ENCODE results near the gene ZNF592. TPM values are rescaled to one million over a fixed set of nuclear protein-coding genes. Genes with fewer than 3 reads are reported as not detected.
A peak's percentile ranks its signal among the peaks of the same experiment; 100 is the strongest.

Gene ZNF592
- total and polyA plus RNA-seq, 9 of the 15 experiments (the other 6 are each of a cell fraction or from before 2014, with no cell fraction given), result 0.88 to 23.8 (median 7.4) TPM

DNA sequence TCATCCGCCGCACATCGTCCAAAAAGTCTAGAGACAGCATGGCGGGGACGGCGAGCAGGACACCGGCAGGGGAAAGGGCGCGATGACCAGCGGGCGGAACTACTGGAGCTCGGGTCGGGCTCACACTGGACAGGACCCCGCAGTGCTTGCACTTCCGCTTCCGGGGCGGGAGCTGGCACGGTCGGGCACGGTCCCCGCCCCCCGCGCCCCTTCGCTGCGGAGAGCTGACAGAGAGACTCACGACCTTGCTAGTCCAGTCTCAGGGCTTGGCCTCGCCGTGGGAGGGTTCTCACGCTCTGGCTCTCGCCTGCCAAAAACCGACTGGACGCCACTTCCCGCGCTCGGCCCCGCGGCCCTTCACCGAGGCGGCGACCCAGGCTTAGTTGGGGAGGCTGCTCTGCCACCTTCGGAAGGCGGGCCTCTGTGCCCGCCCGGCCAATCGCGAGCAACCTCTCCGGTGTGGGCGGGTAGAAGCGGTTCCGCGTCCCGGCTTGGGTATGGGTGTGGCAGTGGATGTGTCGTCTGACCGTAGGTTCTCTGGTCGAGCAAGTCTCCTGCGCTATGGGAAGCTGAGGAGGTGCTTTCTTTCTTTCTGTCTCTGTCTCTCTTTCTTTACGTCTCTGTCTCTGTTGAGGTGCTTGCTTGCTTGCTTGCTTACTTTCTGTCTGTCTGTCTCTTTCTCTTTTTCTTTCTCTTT is 32.2 kb upstream of the ZNF592 start, which contains the start of gene SEC11A (continued):
- TF ChIP-seq SPI1 (IDR thresholded peaks at IDR 0.05; ENCODE audit: borderline replicate concordance, low read depth, low read length) (peak; percentile 74), PPARD (CRISPR knock-in tag; IDR thresholded peaks at IDR 0.05) (no peak), RBM34 (IDR thresholded peaks at IDR 0.05; ENCODE audit: borderline replicate concordance, insufficient read depth, low read length) (no peak), DDX20 (tag; IDR thresholded peaks at IDR 0.05; ENCODE audit: low read depth) (no peak), ZBTB17 (CRISPR knock-in tag; IDR thresholded peaks at IDR 0.05) (peak; percentile 64; the same call in 1 of the 2 replicates), TFAM (CRISPR knock-in tag; conservative IDR thresholded peaks at IDR 0.05) (no peak), TARDBP (IDR thresholded peaks at IDR 0.05) (no peak), ERF (CRISPR knock-in tag; IDR thresholded peaks at IDR 0.05) (peak; percentile 86; the same call in 1 of the 2 replicates), TAF7 (tag; IDR thresholded peaks at IDR 0.05) (peak; percentile 61), ARNT (IDR thresholded peaks at IDR 0.05) (peak in 1 of 2 experiments; percentile 60; a peak in 2 of 4 replicates), SMARCA5 (IDR thresholded peaks at IDR 0.05) (peak; percentile 66; the same call in 1 of the 2 replicates), NEUROD1 (IDR thresholded peaks at IDR 0.05; ENCODE audit: borderline replicate concordance, low read depth, low read length, partially characterized antibody) (no peak)
- TF ChIP-seq, protein P1, sequence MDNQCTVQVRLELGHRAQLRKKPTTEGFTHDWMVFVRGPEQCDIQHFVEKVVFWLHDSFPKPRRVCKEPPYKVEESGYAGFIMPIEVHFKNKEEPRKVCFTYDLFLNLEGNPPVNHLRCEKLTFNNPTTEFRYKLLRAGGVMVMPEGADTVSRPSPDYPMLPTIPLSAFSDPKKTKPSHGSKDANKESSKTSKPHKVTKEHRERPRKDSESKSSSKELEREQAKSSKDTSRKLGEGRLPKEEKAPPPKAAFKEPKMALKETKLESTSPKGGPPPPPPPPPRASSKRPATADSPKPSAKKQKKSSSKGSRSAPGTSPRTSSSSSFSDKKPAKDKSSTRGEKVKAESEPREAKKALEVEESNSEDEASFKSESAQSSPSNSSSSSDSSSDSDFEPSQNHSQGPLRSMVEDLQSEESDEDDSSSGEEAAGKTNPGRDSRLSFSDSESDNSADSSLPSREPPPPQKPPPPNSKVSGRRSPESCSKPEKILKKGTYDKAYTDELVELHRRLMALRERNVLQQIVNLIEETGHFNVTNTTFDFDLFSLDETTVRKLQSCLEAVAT (IDR thresholded peaks at IDR 0.05), result peak; percentile 74 to 84; a peak in 3 of 4 replicates
- TF ChIP-seq, protein P2, sequence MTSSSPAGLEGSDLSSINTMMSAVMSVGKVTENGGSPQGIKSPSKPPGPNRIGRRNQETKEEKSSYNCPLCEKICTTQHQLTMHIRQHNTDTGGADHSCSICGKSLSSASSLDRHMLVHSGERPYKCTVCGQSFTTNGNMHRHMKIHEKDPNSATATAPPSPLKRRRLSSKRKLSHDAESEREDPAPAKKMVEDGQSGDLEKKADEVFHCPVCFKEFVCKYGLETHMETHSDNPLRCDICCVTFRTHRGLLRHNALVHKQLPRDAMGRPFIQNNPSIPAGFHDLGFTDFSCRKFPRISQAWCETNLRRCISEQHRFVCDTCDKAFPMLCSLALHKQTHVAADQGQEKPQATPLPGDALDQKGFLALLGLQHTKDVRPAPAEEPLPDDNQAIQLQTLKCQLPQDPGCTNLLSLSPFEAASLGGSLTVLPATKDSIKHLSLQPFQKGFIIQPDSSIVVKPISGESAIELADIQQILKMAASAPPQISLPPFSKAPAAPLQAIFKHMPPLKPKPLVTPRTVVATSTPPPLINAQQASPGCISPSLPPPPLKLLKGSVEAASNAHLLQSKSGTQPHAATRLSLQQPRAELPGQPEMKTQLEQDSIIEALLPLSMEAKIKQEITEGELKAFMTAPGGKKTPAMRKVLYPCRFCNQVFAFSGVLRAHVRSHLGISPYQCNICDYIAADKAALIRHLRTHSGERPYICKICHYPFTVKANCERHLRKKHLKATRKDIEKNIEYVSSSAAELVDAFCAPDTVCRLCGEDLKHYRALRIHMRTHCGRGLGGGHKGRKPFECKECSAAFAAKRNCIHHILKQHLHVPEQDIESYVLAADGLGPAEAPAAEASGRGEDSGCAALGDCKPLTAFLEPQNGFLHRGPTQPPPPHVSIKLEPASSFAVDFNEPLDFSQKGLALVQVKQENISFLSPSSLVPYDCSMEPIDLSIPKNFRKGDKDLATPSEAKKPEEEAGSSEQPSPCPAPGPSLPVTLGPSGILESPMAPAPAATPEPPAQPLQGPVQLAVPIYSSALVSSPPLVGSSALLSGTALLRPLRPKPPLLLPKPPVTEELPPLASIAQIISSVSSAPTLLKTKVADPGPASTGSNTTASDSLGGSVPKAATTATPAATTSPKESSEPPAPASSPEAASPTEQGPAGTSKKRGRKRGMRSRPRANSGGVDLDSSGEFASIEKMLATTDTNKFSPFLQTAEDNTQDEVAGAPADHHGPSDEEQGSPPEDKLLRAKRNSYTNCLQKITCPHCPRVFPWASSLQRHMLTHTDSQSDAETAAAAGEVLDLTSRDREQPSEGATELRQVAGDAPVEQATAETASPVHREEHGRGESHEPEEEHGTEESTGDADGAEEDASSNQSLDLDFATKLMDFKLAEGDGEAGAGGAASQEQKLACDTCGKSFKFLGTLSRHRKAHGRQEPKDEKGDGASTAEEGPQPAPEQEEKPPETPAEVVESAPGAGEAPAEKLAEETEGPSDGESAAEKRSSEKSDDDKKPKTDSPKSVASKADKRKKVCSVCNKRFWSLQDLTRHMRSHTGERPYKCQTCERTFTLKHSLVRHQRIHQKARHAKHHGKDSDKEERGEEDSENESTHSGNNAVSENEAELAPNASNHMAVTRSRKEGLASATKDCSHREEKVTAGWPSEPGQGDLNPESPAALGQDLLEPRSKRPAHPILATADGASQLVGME (CRISPR knock-in tag; IDR thresholded peaks at IDR 0.05), result no peak; the same call in 1 of the 2 replicates
- TF ChIP-seq, protein P3, sequence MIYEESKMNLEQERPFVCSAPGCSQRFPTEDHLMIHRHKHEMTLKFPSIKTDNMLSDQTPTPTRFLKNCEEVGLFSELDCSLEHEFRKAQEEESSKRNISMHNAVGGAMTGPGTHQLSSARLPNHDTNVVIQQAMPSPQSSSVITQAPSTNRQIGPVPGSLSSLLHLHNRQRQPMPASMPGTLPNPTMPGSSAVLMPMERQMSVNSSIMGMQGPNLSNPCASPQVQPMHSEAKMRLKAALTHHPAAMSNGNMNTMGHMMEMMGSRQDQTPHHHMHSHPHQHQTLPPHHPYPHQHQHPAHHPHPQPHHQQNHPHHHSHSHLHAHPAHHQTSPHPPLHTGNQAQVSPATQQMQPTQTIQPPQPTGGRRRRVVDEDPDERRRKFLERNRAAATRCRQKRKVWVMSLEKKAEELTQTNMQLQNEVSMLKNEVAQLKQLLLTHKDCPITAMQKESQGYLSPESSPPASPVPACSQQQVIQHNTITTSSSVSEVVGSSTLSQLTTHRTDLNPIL (CRISPR knock-in tag; IDR thresholded peaks at IDR 0.05), result no peak
- TF ChIP-seq, protein P4, sequence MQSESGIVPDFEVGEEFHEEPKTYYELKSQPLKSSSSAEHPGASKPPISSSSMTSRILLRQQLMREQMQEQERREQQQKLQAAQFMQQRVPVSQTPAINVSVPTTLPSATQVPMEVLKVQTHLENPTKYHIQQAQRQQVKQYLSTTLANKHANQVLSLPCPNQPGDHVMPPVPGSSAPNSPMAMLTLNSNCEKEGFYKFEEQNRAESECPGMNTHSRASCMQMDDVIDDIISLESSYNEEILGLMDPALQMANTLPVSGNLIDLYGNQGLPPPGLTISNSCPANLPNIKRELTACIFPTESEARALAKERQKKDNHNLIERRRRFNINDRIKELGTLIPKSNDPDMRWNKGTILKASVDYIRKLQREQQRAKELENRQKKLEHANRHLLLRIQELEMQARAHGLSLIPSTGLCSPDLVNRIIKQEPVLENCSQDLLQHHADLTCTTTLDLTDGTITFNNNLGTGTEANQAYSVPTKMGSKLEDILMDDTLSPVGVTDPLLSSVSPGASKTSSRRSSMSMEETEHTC (IDR thresholded peaks at IDR 0.05), result peak; percentile 31; the same call in 1 of the 2 replicates
- TF ChIP-seq, protein P5, sequence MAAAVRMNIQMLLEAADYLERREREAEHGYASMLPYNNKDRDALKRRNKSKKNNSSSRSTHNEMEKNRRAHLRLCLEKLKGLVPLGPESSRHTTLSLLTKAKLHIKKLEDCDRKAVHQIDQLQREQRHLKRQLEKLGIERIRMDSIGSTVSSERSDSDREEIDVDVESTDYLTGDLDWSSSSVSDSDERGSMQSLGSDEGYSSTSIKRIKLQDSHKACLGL (CRISPR knock-in tag; IDR thresholded peaks at IDR 0.05; ENCODE audit: borderline replicate concordance, poor library complexity, severe bottlenecking), result peak; percentile 12

All from K562 (cell line).